Liver (tissue), 9 donors: Measurements from ENCODE around the gene ERC2. TPM values are rescaled to one million over a fixed set of nuclear protein-coding genes. Genes with fewer than 3 reads are reported as not detected.

Experiments
- DNase-seq: peaks from one replicate; pipeline ENCODE4 v3.0.0-alpha.2; 2017; ENCODE audit warnings: low spot score
- H3K27ac ChIP-seq, 2 donors: one replicate each; pipeline ENCODE4 v1.7.0; 2013; ENCODE audit warnings: inconsistent platforms in 2 of 2, low read length in 2 of 2, control low read depth in 1 of 2, low read depth in 1 of 2, mild to moderate bottlenecking in 1 of 2
- H3K27me3 ChIP-seq, 4 donors: one replicate each; pipeline versions ENCODE4 v1.6.1 to v1.7.0; 2013; ENCODE audit warnings: low read length in 3 of 4, inconsistent platforms in 1 of 4, mild to moderate bottlenecking in 1 of 4, moderate library complexity in 1 of 4; ENCODE audit not compliant: control insufficient read depth in 4 of 4, insufficient read depth in 4 of 4
- H3K36me3 ChIP-seq, 4 donors: one replicate each; pipeline versions ENCODE4 v1.6.1 to v1.7.0; 2013; ENCODE audit warnings: low read length in 3 of 4, mild to moderate bottlenecking in 3 of 4, low read depth in 1 of 4, moderate library complexity in 1 of 4; ENCODE audit not compliant: control insufficient read depth in 4 of 4, insufficient read depth in 3 of 4
- H3K4me1 ChIP-seq, 4 donors: one replicate each; pipeline versions ENCODE4 v1.6.1 to v1.7.0; 2013; ENCODE audit warnings: low read length in 3 of 4, mild to moderate bottlenecking in 3 of 4, moderate library complexity in 1 of 4; ENCODE audit not compliant: control insufficient read depth in 4 of 4, insufficient read depth in 4 of 4
- H3K4me3 ChIP-seq, 3 donors: one replicate each; pipeline versions ENCODE4 v1.6.1 to v1.7.0; 2013; ENCODE audit warnings: low read length in 3 of 3, control low read depth in 1 of 3, low read depth in 1 of 3, mild to moderate bottlenecking in 1 of 3
- H3K9ac ChIP-seq, 2 donors: one replicate each; pipeline ENCODE4 v1.7.0; 2013; ENCODE audit warnings: low read length in 2 of 2, mild to moderate bottlenecking in 2 of 2, moderate library complexity in 2 of 2, control low read depth in 1 of 2, low read depth in 1 of 2
- H3K9me3 ChIP-seq, 4 donors: one replicate each; pipeline versions ENCODE4 v1.6.1 to v1.7.0; 2013; ENCODE audit warnings: low read length in 3 of 4; ENCODE audit not compliant: control insufficient read depth in 4 of 4
- EGR1 ChIP-seq, 2 donors: IDR thresholded peaks; 2 replicates each; pipeline ENCODE4 v1.6.1; 2016 to 2018; ENCODE audit warnings: antibody characterized with exemption in 2 of 2, low read depth in 2 of 2
- FOXA1 ChIP-seq: IDR thresholded peaks from 2 replicates; pipeline ENCODE4 v1.6.1; 2016; ENCODE audit warnings: antibody characterized with exemption
- FOXA2 ChIP-seq: IDR thresholded peaks from 2 replicates; pipeline ENCODE4 v1.6.1; 2016; ENCODE audit warnings: antibody characterized with exemption
- HNF4A ChIP-seq, 2 donors: conservative IDR thresholded peaks; 2 replicates each; pipeline ENCODE4 v1.6.1; 2016; ENCODE audit warnings: antibody characterized with exemption in 2 of 2, mild to moderate bottlenecking in 2 of 2
- HNF4G ChIP-seq: IDR thresholded peaks from 2 replicates; pipeline ENCODE4 v1.6.1; 2016; ENCODE audit warnings: antibody characterized with exemption
- JUND ChIP-seq, 2 donors: IDR thresholded peaks; 2 replicates each; pipeline ENCODE4 v1.6.1; 2016; ENCODE audit warnings: antibody characterized with exemption in 2 of 2
- NR2F2 ChIP-seq: IDR thresholded peaks from 2 replicates; pipeline ENCODE4 v1.6.1; 2016; ENCODE audit warnings: antibody characterized with exemption
- RAD21 ChIP-seq, 2 donors: IDR thresholded peaks; 2 replicates each; pipeline ENCODE4 v1.6.1; 2016; ENCODE audit warnings: antibody characterized with exemption in 2 of 2, mild to moderate bottlenecking in 2 of 2
- RXRA ChIP-seq, 2 donors: IDR thresholded peaks; 2 replicates each; pipeline ENCODE4 v1.6.1; 2017 to 2018; ENCODE audit warnings: antibody characterized with exemption in 2 of 2, mild to moderate bottlenecking in 1 of 2
- SP1 ChIP-seq: IDR thresholded peaks from 2 replicates; pipeline ENCODE4 v1.6.1; 2018; ENCODE audit warnings: antibody characterized with exemption, mild to moderate bottlenecking
- TAF1 ChIP-seq: conservative IDR thresholded peaks from 2 replicates; pipeline ENCODE4 v1.6.1; 2016; ENCODE audit warnings: antibody characterized with exemption, mild to moderate bottlenecking
- YY1 ChIP-seq: IDR thresholded peaks from 2 replicates; pipeline ENCODE4 v1.6.1; 2016; ENCODE audit warnings: antibody characterized with exemption, mild to moderate bottlenecking
- WGBS: extraction: QIAGEN DNeasy Blood & Tissue Kit; methylation state at CpG from one replicate; pipeline ENCODE4 v1.1.7; 2013; 5-methylcytosine and 5-hydroxymethylcytosine counted together
- polyA plus RNA-seq, 2 donors: library from polyadenylated mRNA; stranded (reverse) in 1 of 2; unstranded in 1 of 2; fragments of 200-250 nt in 1 of 2; fragments of >200 nt in 1 of 2; fragmentation: Nextera tagmentation in 1 of 2; extraction: Ambion mirVana in 1 of 2; gene quantifications; one replicate each; pipeline versions ENCODE4 v1.2.1 to v1.2.3, GENCODE V29; 2013 to 2015
- total RNA-seq, 2 donors: library from RNA; depleted of rRNA; stranded (reverse); fragments of >200 nt; gene quantifications; one replicate each; pipeline ENCODE4 v1.2.3, GENCODE V29; 2014
- TF ChIP-seq, protein P1 (sequence below): IDR thresholded peaks from 2 replicates; pipeline ENCODE4 v1.6.1; 2016; ENCODE audit warnings: antibody characterized with exemption
- TF ChIP-seq, protein P2 (sequence below): IDR thresholded peaks from 2 replicates; pipeline ENCODE4 v1.6.1; 2016; ENCODE audit warnings: antibody characterized with exemption, mild to moderate bottlenecking
- TF ChIP-seq, protein P3 (sequence below): IDR thresholded peaks from 2 replicates; pipeline ENCODE4 v1.6.1; 2016; ENCODE audit warnings: antibody characterized with exemption
- donor health status: healthy.
- donor health status: healthy.
- donor health status: healthy.
- donor health status: healthy.
- donor health status: healthy.

The ERC2 gene
- total and polyA plus RNA-seq, 4 donors: 0.14 to 0.25 TPM; not detected in 2

DNA sequence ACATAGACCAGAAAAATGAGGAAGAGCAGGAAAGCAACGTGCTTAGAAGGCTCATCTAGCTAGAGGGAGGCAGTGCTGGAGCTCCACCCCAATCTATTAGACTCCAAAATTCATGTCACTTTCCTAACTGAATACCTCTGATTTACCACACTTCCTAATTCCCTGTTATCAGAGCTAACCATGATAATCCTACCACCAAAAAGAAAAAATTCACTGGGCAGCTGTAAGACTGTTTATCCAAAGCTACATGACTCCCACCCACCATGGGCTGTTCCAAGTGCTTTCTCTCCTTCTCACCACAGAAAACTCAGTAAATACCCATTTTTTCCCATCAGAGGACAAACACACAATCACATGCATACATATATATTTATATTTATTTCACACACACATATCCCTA lies 501.7 kb downstream of the ERC2 start (continued):
- no peak for TF ChIP-seq YY1
- no peak for TF ChIP-seq TAF1
- TF ChIP-seq EGR1 (IDR thresholded peaks at IDR 0.05; ENCODE audit: low read depth in 2 of 2): no peak
- TF ChIP-seq HNF4G: no peak
- no peak for TF ChIP-seq FOXA1
- no peak for TF ChIP-seq HNF4A (conservative IDR thresholded peaks at IDR 0.05)
- TF ChIP-seq JUND (IDR thresholded peaks at IDR 0.05): no peak
- no peak for TF ChIP-seq RAD21 (IDR thresholded peaks at IDR 0.05)
- no peak for TF ChIP-seq FOXA2
- TF ChIP-seq RXRA (IDR thresholded peaks at IDR 0.05): no peak
- TF ChIP-seq, protein P1, sequence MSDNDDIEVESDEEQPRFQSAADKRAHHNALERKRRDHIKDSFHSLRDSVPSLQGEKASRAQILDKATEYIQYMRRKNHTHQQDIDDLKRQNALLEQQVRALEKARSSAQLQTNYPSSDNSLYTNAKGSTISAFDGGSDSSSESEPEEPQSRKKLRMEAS: no peak

DNA sequence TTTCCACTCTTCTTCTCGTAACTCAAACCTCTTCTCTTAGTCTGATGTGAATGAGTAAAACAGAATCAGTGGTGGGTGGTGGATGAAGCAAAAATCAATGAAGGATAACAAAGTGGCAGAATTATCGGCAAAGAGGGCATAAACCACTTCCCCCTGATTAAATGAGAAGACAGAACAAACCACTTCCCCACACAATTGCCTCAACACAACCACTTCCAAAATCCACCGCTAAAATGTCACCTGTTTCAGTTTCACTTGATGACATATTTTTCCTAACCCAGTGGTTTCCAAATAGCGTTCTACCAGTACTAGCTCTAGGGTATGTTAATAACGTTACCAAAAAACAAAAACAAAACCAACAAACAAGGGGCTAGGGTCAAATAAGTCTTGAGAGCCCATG lies 502.5 kb downstream of the ERC2 start:
- Histone ChIP-seq H3K9me3 (no peaks in the 10 kb centered on the region), H3K27me3 (peaks cover 0 to 3% (median 0%) of the 10 kb centered on the region in 4 donors), H3K4me1 (no peaks in the 10 kb centered on the region), H3K4me3 (no peak overlapping the region), H3K9ac (no peak overlapping the region), H3K36me3 (no peaks in the 10 kb centered on the region), H3K27ac (no peak overlapping the region)
- TF ChIP-seq NR2F2 (no peak), RAD21 (IDR thresholded peaks at IDR 0.05) (no peak), EGR1 (IDR thresholded peaks at IDR 0.05; ENCODE audit: low read depth in 2 of 2) (no peak)
- TF ChIP-seq, protein P2, sequence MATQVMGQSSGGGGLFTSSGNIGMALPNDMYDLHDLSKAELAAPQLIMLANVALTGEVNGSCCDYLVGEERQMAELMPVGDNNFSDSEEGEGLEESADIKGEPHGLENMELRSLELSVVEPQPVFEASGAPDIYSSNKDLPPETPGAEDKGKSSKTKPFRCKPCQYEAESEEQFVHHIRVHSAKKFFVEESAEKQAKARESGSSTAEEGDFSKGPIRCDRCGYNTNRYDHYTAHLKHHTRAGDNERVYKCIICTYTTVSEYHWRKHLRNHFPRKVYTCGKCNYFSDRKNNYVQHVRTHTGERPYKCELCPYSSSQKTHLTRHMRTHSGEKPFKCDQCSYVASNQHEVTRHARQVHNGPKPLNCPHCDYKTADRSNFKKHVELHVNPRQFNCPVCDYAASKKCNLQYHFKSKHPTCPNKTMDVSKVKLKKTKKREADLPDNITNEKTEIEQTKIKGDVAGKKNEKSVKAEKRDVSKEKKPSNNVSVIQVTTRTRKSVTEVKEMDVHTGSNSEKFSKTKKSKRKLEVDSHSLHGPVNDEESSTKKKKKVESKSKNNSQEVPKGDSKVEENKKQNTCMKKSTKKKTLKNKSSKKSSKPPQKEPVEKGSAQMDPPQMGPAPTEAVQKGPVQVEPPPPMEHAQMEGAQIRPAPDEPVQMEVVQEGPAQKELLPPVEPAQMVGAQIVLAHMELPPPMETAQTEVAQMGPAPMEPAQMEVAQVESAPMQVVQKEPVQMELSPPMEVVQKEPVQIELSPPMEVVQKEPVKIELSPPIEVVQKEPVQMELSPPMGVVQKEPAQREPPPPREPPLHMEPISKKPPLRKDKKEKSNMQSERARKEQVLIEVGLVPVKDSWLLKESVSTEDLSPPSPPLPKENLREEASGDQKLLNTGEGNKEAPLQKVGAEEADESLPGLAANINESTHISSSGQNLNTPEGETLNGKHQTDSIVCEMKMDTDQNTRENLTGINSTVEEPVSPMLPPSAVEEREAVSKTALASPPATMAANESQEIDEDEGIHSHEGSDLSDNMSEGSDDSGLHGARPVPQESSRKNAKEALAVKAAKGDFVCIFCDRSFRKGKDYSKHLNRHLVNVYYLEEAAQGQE: no peak
- WGBS: 79% methylated on average over 5 of the region's 5 CpGs
- no peak for DNase-seq

DNA sequence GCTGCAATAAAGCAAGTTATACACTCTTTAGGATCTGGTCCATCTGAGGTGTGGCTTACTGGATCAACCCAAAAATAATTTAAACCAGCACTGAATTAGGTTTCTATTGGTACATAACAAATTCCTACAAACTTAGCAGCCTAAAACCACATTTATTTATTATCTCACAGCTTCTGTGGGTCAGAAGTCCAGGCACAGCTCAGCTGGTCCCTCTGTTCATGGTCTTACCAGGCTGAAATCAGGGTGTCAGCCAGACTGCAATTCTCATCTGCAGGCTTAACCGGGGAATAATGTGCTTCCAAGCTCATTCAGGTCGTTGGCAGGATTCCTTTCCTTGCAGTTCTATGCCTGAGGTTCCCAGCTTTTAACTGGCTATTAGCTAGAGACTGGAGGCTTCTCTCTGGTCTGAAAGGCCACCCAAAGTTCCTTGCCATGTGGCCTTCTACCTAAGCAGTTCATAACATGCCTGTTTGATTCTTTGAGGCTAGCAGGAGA lies 503.7 kb downstream of the ERC2 start:
- no peaks in the 10 kb centered on the region for H3K9me3 ChIP-seq
- no peak overlapping the region for H3K9ac ChIP-seq
- no peaks in the 10 kb centered on the region for H3K36me3 ChIP-seq
- TF ChIP-seq SP1: no peak
- no peak overlapping the region for H3K4me3 ChIP-seq
- peaks cover 0 to 3% (median 0%) of the 10 kb centered on the region in 4 donors for H3K27me3 ChIP-seq
- no peaks in the 10 kb centered on the region for H3K4me1 ChIP-seq
- DNase-seq: no peak
- WGBS: 51% methylated on average over 2 of the region's 2 CpGs
- H3K27ac ChIP-seq: no peak overlapping the region

DNA sequence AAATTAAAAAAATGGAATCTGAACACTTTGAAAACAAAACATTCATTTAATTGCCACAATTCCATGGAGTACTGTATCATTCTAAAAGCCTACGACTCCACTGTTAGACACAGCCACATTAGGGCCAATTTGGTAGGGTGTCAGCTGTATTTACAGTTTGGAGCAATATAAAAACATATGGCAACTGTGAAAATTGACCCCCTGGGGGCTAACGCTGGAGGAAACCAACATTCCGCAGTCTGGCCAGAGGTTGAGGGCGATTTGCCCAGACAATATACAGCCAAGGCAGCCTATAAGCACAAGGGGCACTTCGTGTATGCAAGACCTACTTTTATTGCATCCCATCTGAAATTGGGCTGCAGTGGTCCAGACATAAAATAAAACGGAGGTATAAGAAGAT lies 504.7 kb downstream of the ERC2 start:
- Histone ChIP-seq H3K9me3 (no peaks in the 10 kb centered on the region), H3K36me3 (no peaks in the 10 kb centered on the region), H3K4me1 (no peaks in the 10 kb centered on the region), H3K27me3 (peaks cover 0 to 3% (median 0%) of the 10 kb centered on the region in 4 donors), H3K27ac (no peak overlapping the region), H3K9ac (no peak overlapping the region), H3K4me3 (no peak overlapping the region)
- no peak for DNase-seq
- 77% methylated on average over 6 of the region's 6 CpGs for WGBS
- TF ChIP-seq, protein P3, sequence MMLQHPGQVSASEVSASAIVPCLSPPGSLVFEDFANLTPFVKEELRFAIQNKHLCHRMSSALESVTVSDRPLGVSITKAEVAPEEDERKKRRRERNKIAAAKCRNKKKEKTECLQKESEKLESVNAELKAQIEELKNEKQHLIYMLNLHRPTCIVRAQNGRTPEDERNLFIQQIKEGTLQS: no peak
- no peak for TF ChIP-seq EGR1 (IDR thresholded peaks at IDR 0.05; ENCODE audit: low read depth in 2 of 2)
- TF ChIP-seq, protein P2: no peak
- no peak for TF ChIP-seq HNF4G
- no peak for TF ChIP-seq HNF4A (conservative IDR thresholded peaks at IDR 0.05)
- TF ChIP-seq JUND (IDR thresholded peaks at IDR 0.05): no peak
